Measurements from ENCODE around the gene SDE2. TPM values are rescaled to one million over a fixed set of nuclear protein-coding genes. Genes with fewer than 3 reads are reported as not detected.

SDE2 gene
- 10 to 100 TPM; 10.5 to 18.7 (median 14.1) TPM for total RNA-seq

GRCh38 chr1:225999227-225999911 is at the start of gene SDE2:
Gene SDE2, minus strand, starts transcription at chr1:225999343. Its CDS starts 31 bp downstream, at chr1:225999312.
- Histone ChIP-seq H3K4me3 (peak within 1 kb of the TSS; percentile 56 to 93 (median 86)), H3K36me3 (peaks cover 0 to 16% (median 5%) of the 10 kb centered on the region in 3 donors), H3K27ac (peak within 1 kb of the TSS; percentile 82 to 97 (median 94)), H3K9me3 (no peaks in the 10 kb centered on the region), H3K4me1 (peaks cover 21 to 73% (median 21%) of the 10 kb centered on the region in 3 donors), H3K27me3 (no peaks in the 10 kb centered on the region)
- peak in 3 of 6 experiments; percentile 18 to 32 (median 19) for TF ChIP-seq CTCF (IDR thresholded peaks at IDR 0.05)
- peak in 3 of 4 donors; percentile 72 to 96 (median 90) for TF ChIP-seq POLR2A (IDR thresholded peaks at IDR 0.05)
- peak; percentile 97 for DNase-seq
- intact Hi-C loops (cut with DNase I), result loop anchor here (5.0 to 10.0 kb wide), 2 partner anchors 65 to 113 kb away; partner anchors contain the start of gene H3-3A
- WGBS, 2 donors, result 1 to 3% methylated on average over 10 to 13 of the region's 53 CpGs

- no peak for DNase-seq
- no peak overlapping the region for H3K4me3 ChIP-seq
- TF ChIP-seq POLR2A (IDR thresholded peaks at IDR 0.05), result no peak
- no peak for TF ChIP-seq CTCF (IDR thresholded peaks at IDR 0.05)
- H3K36me3 ChIP-seq, result no peaks in the 10 kb centered on the region
- no peaks in the 10 kb centered on the region for H3K9me3 ChIP-seq
- H3K27me3 ChIP-seq, result no peaks in the 10 kb centered on the region
- H3K27ac ChIP-seq, result no peak overlapping the region
- intact Hi-C loops (cut with DNase I), result no loop called here
- H3K4me1 ChIP-seq, result peaks cover 0 to 14% (median 8%) of the 10 kb centered on the region in 3 donors
- WGBS, 2 donors, result 67 to 71% methylated on average over 1 of the region's 1 CpG
These were observed 49.7 kb upstream of the SDE2 start for GRCh38 chr1:226048886-226049285.

GRCh38 chr1:226047495-226047894 is 48.4 kb upstream of the SDE2 start:
- Histone ChIP-seq H3K4me3 (no peak overlapping the region), H3K9me3 (no peaks in the 10 kb centered on the region), H3K27ac (no peak overlapping the region), H3K27me3 (no peaks in the 10 kb centered on the region), H3K36me3 (no peaks in the 10 kb centered on the region), H3K4me1 (peaks cover 0 to 14% (median 8%) of the 10 kb centered on the region in 3 donors)
- no peak for DNase-seq
- intact Hi-C loops (cut with DNase I), result no loop called here
- WGBS, 2 donors, result 25 to 38% methylated on average over 1 of the region's 1 CpG
- TF ChIP-seq CTCF (IDR thresholded peaks at IDR 0.05), result no peak
- no peak for TF ChIP-seq POLR2A (IDR thresholded peaks at IDR 0.05)

GRCh38 chr1:226046240-226046639 is 47.1 kb upstream of the SDE2 start:
- no peak for DNase-seq
- 44 to 65% methylated on average over 5 to 6 of the region's 6 CpGs for WGBS, 2 donors
- no peak overlapping the region for H3K4me3 ChIP-seq
- peaks cover 0 to 14% (median 8%) of the 10 kb centered on the region in 3 donors for H3K4me1 ChIP-seq
- intact Hi-C loops (cut with DNase I), result no loop called here
- no peaks in the 10 kb centered on the region for H3K9me3 ChIP-seq
- H3K36me3 ChIP-seq, result no peaks in the 10 kb centered on the region
- H3K27me3 ChIP-seq, result no peaks in the 10 kb centered on the region
- H3K27ac ChIP-seq, result no peak overlapping the region
- TF ChIP-seq CTCF (IDR thresholded peaks at IDR 0.05) (no peak), POLR2A (IDR thresholded peaks at IDR 0.05) (no peak)

GRCh38 chr1:226044514-226045101 is 45.5 kb upstream of the SDE2 start:
- intact Hi-C loops (cut with DNase I), result no loop called here
- Histone ChIP-seq H3K27me3 (no peaks in the 10 kb centered on the region), H3K4me1 (peaks cover 0 to 14% (median 8%) of the 10 kb centered on the region in 3 donors), H3K4me3 (no peak overlapping the region), H3K36me3 (no peaks in the 10 kb centered on the region), H3K27ac (no peak overlapping the region), H3K9me3 (no peaks in the 10 kb centered on the region)
- TF ChIP-seq CTCF (IDR thresholded peaks at IDR 0.05) (no peak), POLR2A (IDR thresholded peaks at IDR 0.05) (no peak)
- 69 to 71% methylated on average over 4 of the region's 4 CpGs for WGBS, 2 donors
- DNase-seq, result no peak

All from esophagus squamous epithelium (tissue), 5 donors.